OCI-LY1 (cell line): ENCODE results near the gene BDKRB1.

Experiments used
- EZH2 ChIP-seq: fragments of 200-600 bp; sonication (generic), shearing (Covaris generic); IDR thresholded peaks from 2 replicates; pipeline ENCODE4 v1.8.0; 2017; ENCODE audit warnings: borderline replicate concordance, mixed run types, mild to moderate bottlenecking, antibody characterized with exemption, low read length, moderate library complexity, mixed read lengths
- TF ChIP-seq, protein P1 (sequence below): fragments of 200-600 bp; sonication (generic), shearing (Covaris generic); IDR thresholded peaks from 2 replicates; pipeline ENCODE4 v1.5.1; 2017; ENCODE audit warnings: mild to moderate bottlenecking, antibody characterized with exemption, low read length, moderate library complexity, mixed read lengths

GRCh38 chr14:96240641-96241040 is 15.4 kb upstream of the BDKRB1 start:
- TF ChIP-seq, protein P1, sequence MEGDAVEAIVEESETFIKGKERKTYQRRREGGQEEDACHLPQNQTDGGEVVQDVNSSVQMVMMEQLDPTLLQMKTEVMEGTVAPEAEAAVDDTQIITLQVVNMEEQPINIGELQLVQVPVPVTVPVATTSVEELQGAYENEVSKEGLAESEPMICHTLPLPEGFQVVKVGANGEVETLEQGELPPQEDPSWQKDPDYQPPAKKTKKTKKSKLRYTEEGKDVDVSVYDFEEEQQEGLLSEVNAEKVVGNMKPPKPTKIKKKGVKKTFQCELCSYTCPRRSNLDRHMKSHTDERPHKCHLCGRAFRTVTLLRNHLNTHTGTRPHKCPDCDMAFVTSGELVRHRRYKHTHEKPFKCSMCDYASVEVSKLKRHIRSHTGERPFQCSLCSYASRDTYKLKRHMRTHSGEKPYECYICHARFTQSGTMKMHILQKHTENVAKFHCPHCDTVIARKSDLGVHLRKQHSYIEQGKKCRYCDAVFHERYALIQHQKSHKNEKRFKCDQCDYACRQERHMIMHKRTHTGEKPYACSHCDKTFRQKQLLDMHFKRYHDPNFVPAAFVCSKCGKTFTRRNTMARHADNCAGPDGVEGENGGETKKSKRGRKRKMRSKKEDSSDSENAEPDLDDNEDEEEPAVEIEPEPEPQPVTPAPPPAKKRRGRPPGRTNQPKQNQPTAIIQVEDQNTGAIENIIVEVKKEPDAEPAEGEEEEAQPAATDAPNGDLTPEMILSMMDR = no peak
- TF ChIP-seq EZH2 = no peak
